CD14-positive monocyte (primary cell): ENCODE measurements around the gene TTLL7. TPM values are rescaled to one million over a fixed set of nuclear protein-coding genes. Genes with fewer than 3 reads are reported as not detected.

Experiments
- DNase-seq, 3 donors: peaks; one replicate each; pipeline ENCODE4 v3.0.0-alpha.2; 2011 to 2022
- H2AFZ ChIP-seq: 2 replicates; pipeline ENCODE4 v1.6.0; 2012; ENCODE audit warnings: mild to moderate bottlenecking, low read depth, low read length, inconsistent platforms; ENCODE audit not compliant: insufficient read depth, poor library complexity, severe bottlenecking
- H3K27ac ChIP-seq, 2 donors: 1 replicate in 1 of 2; 2 replicates in 1 of 2; pipeline ENCODE4 v1.5.1; 2012 to 2013; ENCODE audit warnings: low read length in 2 of 2, control low read depth in 1 of 2, inconsistent platforms in 1 of 2, low read depth in 1 of 2, mild to moderate bottlenecking in 1 of 2
- H3K27me3 ChIP-seq, 2 donors: one replicate each; pipeline versions ENCODE4 v1.6.0 to v1.6.1; 2011 to 2013; ENCODE audit warnings: low read length in 2 of 2; ENCODE audit not compliant: control insufficient read depth in 2 of 2, insufficient read depth in 2 of 2
- H3K36me3 ChIP-seq, 2 donors: replicated peaks in 1 of 2; 1 replicate in 1 of 2; 2 replicates in 1 of 2; pipeline versions ENCODE4 v1.5.1 to v1.6.1; 2012 to 2013; ENCODE audit warnings: low read length in 2 of 2, control low read depth in 1 of 2, inconsistent platforms in 1 of 2, mild to moderate bottlenecking in 1 of 2; ENCODE audit not compliant: insufficient read depth in 2 of 2, control insufficient read depth in 1 of 2
- H3K4me1 ChIP-seq, 2 donors: 1 replicate in 1 of 2; 2 replicates in 1 of 2; pipeline versions ENCODE4 v1.5.1 to v1.6.1; 2012 to 2013; ENCODE audit warnings: low read length in 2 of 2, control low read depth in 1 of 2, inconsistent platforms in 1 of 2, mild to moderate bottlenecking in 1 of 2, moderate library complexity in 1 of 2; ENCODE audit not compliant: insufficient read depth in 2 of 2, control insufficient read depth in 1 of 2
- H3K4me2 ChIP-seq: replicated peaks from 2 replicates; pipeline ENCODE3; 2012; ENCODE audit warnings: low read length, moderate library complexity, mild to moderate bottlenecking; ENCODE audit not compliant: poor library complexity, severe bottlenecking; ENCODE audit errors: extremely low read depth
- H3K4me3 ChIP-seq, 3 experiments: fragments of 200-600 bp in 1 of 3; sonication (generic) in 1 of 3; replicated peaks in 1 of 3; 1 replicate in 2 of 3; 2 replicates in 1 of 3; pipeline ENCODE4 v1.5.1; 2011 to 2013; ENCODE audit warnings: low read length in 3 of 3, mild to moderate bottlenecking in 3 of 3, control low read depth in 2 of 3, low read depth in 2 of 3, inconsistent platforms in 1 of 3, moderate library complexity in 1 of 3
- H3K79me2 ChIP-seq: 2 replicates; pipeline ENCODE4 v1.6.0; 2012; ENCODE audit warnings: mild to moderate bottlenecking, control low read depth, inconsistent platforms, low read length, moderate library complexity; ENCODE audit not compliant: insufficient read depth
- H3K9ac ChIP-seq: 2 replicates; pipeline ENCODE4 v1.6.0; 2017; ENCODE audit warnings: low read length, mild to moderate bottlenecking; ENCODE audit not compliant: insufficient read depth, poor library complexity, severe bottlenecking
- H3K9me3 ChIP-seq, 2 donors: replicated peaks in 1 of 2; 1 replicate in 1 of 2; 2 replicates in 1 of 2; pipeline versions ENCODE4 v1.5.1 to v1.6.1; 2012 to 2013; ENCODE audit warnings: low read length in 2 of 2, control low read depth in 1 of 2; ENCODE audit not compliant: control insufficient read depth in 1 of 2, insufficient read depth in 1 of 2
- H4K20me1 ChIP-seq: 2 replicates; pipeline ENCODE4 v1.6.0; 2012; ENCODE audit warnings: mild to moderate bottlenecking, low read length, control low read depth, moderate library complexity; ENCODE audit not compliant: insufficient read depth
- H3K27ac Mint-ChIP-seq, 7 donors: one replicate each; pipeline ENCODE4 v1.8.0; 2020; ENCODE audit warnings: mild to moderate bottlenecking in 7 of 7, mixed read lengths in 7 of 7, moderate library complexity in 6 of 7, inconsistent platforms in 2 of 7
- H3K27me3 Mint-ChIP-seq, 3 donors: one replicate each; pipeline ENCODE4 v1.8.0; 2021 to 2022; ENCODE audit warnings: low read depth in 3 of 3, mild to moderate bottlenecking in 3 of 3, mixed read lengths in 3 of 3, moderate library complexity in 3 of 3, inconsistent platforms in 1 of 3
- H3K36me3 Mint-ChIP-seq, 2 donors: one replicate each; pipeline ENCODE4 v1.8.0; 2020; ENCODE audit warnings: mixed read lengths in 2 of 2, inconsistent platforms in 1 of 2, mild to moderate bottlenecking in 1 of 2
- H3K4me1 Mint-ChIP-seq: one replicate; pipeline ENCODE4 v1.8.0; 2020; ENCODE audit warnings: mild to moderate bottlenecking, mixed read lengths
- H3K4me3 Mint-ChIP-seq, 2 donors: one replicate each; pipeline ENCODE4 v1.8.0; 2020; ENCODE audit warnings: mild to moderate bottlenecking in 2 of 2, mixed read lengths in 2 of 2, moderate library complexity in 1 of 2
- H3K9me3 Mint-ChIP-seq, 7 donors: one replicate each; pipeline ENCODE4 v1.8.0; 2020 to 2022; ENCODE audit warnings: mixed read lengths in 7 of 7, mild to moderate bottlenecking in 6 of 7, moderate library complexity in 6 of 7, inconsistent platforms in 2 of 7
- CTCF ChIP-seq: fragments of 200-600 bp; IDR thresholded peaks from one replicate; pipeline ENCODE4 v1.8.0; 2022; ENCODE audit warnings: antibody characterized with exemption, mild to moderate bottlenecking
- WGBS: methylation state at CpG from one replicate; pipeline ENCODE4 v1.1.5; 2013; ENCODE audit warnings: missing lambda C conversion rate; ENCODE audit not compliant: insufficient coverage; 5-methylcytosine and 5-hydroxymethylcytosine counted together
- intact Hi-C, 2 donors: fragments of 100-400 bp; cut with micrococcal nuclease; formaldehyde crosslinking; loops; one replicate each; pipeline versions ENCODE4 v1.15.0 to v1.15.1; 2023
- polyA plus RNA-seq, 3 donors: library from polyadenylated mRNA; depleted of rRNA in 1 of 3; unstranded in 2 of 3; stranded (reverse) in 1 of 3; fragments of 300-500 nt in 2 of 3; fragments of >200 nt in 1 of 3; fragmentation: Illumina TruSeq in 2 of 3; gene quantifications; 1 replicate in 2 of 3; 2 replicates in 1 of 3; pipeline ENCODE4 v1.2.3, GENCODE V29; 2012 to 2021

The TTLL7 gene
- polyA plus RNA-seq, 3 donors, result 0.12 to 0.69 TPM; not detected in 1

- H3K36me3 Mint-ChIP-seq, result no peaks in the 10 kb centered on the region
- Histone ChIP-seq H3K27me3 (no peaks in the 10 kb centered on the region), H3K4me3 (no peak overlapping the region), H2AFZ (no peak overlapping the region), H3K9ac (no peak overlapping the region), H3K36me3 (no peaks in the 10 kb centered on the region), H3K4me2 (no peak overlapping the region), H3K27ac (no peak overlapping the region), H3K9me3 (no peaks in the 10 kb centered on the region), H3K4me1 (no peaks in the 10 kb centered on the region), H4K20me1 (no peaks in the 10 kb centered on the region), H3K79me2 (no peaks in the 10 kb centered on the region)
- no peak overlapping the region for H3K4me3 Mint-ChIP-seq
- peaks cover 0 to 6% (median 2%) of the 10 kb centered on the region in 7 donors for H3K9me3 Mint-ChIP-seq
- no peak overlapping the region for H3K27ac Mint-ChIP-seq
- TF ChIP-seq CTCF, result no peak
- intact Hi-C loops, result no loop called here
- peaks cover 0 to 1% (median 0%) of the 10 kb centered on the region in 3 donors for H3K27me3 Mint-ChIP-seq
- no peaks in the 10 kb centered on the region for H3K4me1 Mint-ChIP-seq
- WGBS, result 88% methylated on average over 2 of the region's 3 CpGs
- peak in 1 of 3 donors; percentile 38 for DNase-seq
Observed at GRCh38 chr1:83839566-83840173, 159.3 kb downstream of the TTLL7 start.

GRCh38 chr1:83838573-83838972, 160.4 kb downstream of the TTLL7 start:
- H3K9me3 Mint-ChIP-seq, result peaks cover 0 to 2% (median 0%) of the 10 kb centered on the region in 7 donors
- H3K27me3 ChIP-seq, result no peaks in the 10 kb centered on the region
- H3K4me3 Mint-ChIP-seq, result no peak overlapping the region
- no peak for DNase-seq
- no peak overlapping the region for H3K27ac Mint-ChIP-seq
- no peak overlapping the region for H3K4me2 ChIP-seq
- H3K27ac ChIP-seq, result no peak overlapping the region
- H4K20me1 ChIP-seq, result no peaks in the 10 kb centered on the region
- no peak overlapping the region for H3K9ac ChIP-seq
- intact Hi-C loops, result no loop called here
- H3K4me1 ChIP-seq, result no peaks in the 10 kb centered on the region
- H2AFZ ChIP-seq, result no peak overlapping the region
- H3K4me1 Mint-ChIP-seq, result no peaks in the 10 kb centered on the region
- no peak for TF ChIP-seq CTCF
- no peaks in the 10 kb centered on the region for H3K36me3 ChIP-seq
- no peaks in the 10 kb centered on the region for H3K79me2 ChIP-seq
- H3K9me3 ChIP-seq, result no peaks in the 10 kb centered on the region
- H3K27me3 Mint-ChIP-seq, result peaks cover 0 to 1% (median 0%) of the 10 kb centered on the region in 3 donors
- no peak overlapping the region for H3K4me3 ChIP-seq
- 89% methylated on average over 1 of the region's 5 CpGs for WGBS
- H3K36me3 Mint-ChIP-seq, result no peaks in the 10 kb centered on the region
